Muscle of leg (tissue), 11 donors: ENCODE results near the gene KCNN3. TPM values are rescaled to one million over a fixed set of nuclear protein-coding genes. Genes with fewer than 3 reads are reported as not detected.
A peak's percentile ranks its signal among the peaks of the same experiment; 100 is the strongest.

Experiments used
- DNase-seq: peaks from one replicate; pipeline ENCODE4 v3.0.0; 2013
- H3K27ac ChIP-seq: one replicate; pipeline ENCODE4 v1.5.1; 2013; ENCODE audit warnings: mild to moderate bottlenecking, low read length, control low read depth
- H3K27me3 ChIP-seq: one replicate; pipeline ENCODE4 v1.6.1; 2013; ENCODE audit warnings: low read length; ENCODE audit not compliant: control insufficient read depth, insufficient read depth
- H3K36me3 ChIP-seq: one replicate; pipeline ENCODE4 v1.6.1; 2013; ENCODE audit warnings: low read length; ENCODE audit not compliant: control insufficient read depth, insufficient read depth
- H3K4me1 ChIP-seq: one replicate; pipeline ENCODE4 v1.6.1; 2013; ENCODE audit warnings: low read length; ENCODE audit not compliant: control insufficient read depth, insufficient read depth
- H3K4me3 ChIP-seq: one replicate; pipeline ENCODE4 v1.5.1; 2013; ENCODE audit warnings: low read length, control low read depth
- H3K9me3 ChIP-seq: replicated peaks from 2 replicates; pipeline ENCODE4 v1.6.1; 2013; ENCODE audit warnings: low read depth, low read length; ENCODE audit not compliant: control insufficient read depth
- WGBS: methylation state at CpG from one replicate; pipeline ENCODE4 v1.1.5; 2013; ENCODE audit warnings: missing lambda C conversion rate; ENCODE audit not compliant: insufficient coverage; 5-methylcytosine and 5-hydroxymethylcytosine counted together
- polyA plus RNA-seq, 8 donors: library from polyadenylated mRNA; unstranded; fragments of 120-200 nt; gene quantifications; one replicate each; pipeline versions ENCODE4 v1.2.1 to v1.2.3, GENCODE V29; 2013; ENCODE audit warnings: inconsistent platforms in 1 of 8, low replicate concordance in 1 of 8; ENCODE audit not compliant: insufficient read length in 8 of 8, insufficient read depth in 1 of 8
- total RNA-seq: library from RNA; stranded (reverse); fragments of 120-200 nt; gene quantifications from one replicate; pipeline ENCODE4 v1.2.4, GENCODE V29; 2013

Gene KCNN3
- total and polyA plus RNA-seq, 9 donors: 5.1 to 9.6 (median 7.5) TPM

GRCh38 chr1:154797175-154797574 is 72.9 kb downstream of the KCNN3 start:
- 85% methylated on average over 3 of the region's 6 CpGs for WGBS

GRCh38 chr1:154796303-154796892 is 73.7 kb downstream of the KCNN3 start:
- Histone ChIP-seq H3K4me1 (peaks cover 39% of the 10 kb centered on the region), H3K27me3 (no peaks in the 10 kb centered on the region), H3K27ac (peak overlapping the region; percentile 4), H3K4me3 (no peak overlapping the region), H3K9me3 (no peaks in the 10 kb centered on the region), H3K36me3 (no peaks in the 10 kb centered on the region)
- WGBS: 74% methylated on average over 11 of the region's 15 CpGs
- no peak for DNase-seq

More at GRCh38 chr1:154797175-154797574, 72.9 kb downstream of the KCNN3 start:
- Histone ChIP-seq H3K27me3 (no peaks in the 10 kb centered on the region), H3K27ac (no peak overlapping the region), H3K9me3 (no peaks in the 10 kb centered on the region), H3K36me3 (no peaks in the 10 kb centered on the region), H3K4me1 (peaks cover 39% of the 10 kb centered on the region), H3K4me3 (no peak overlapping the region)
- DNase-seq: no peak

- Histone ChIP-seq H3K27me3 (no peaks in the 10 kb centered on the region), H3K9me3 (no peaks in the 10 kb centered on the region), H3K27ac (no peak overlapping the region), H3K36me3 (no peaks in the 10 kb centered on the region), H3K4me3 (no peak overlapping the region), H3K4me1 (peaks cover 28% of the 10 kb centered on the region)
- 85% methylated on average over 2 of the region's 3 CpGs for WGBS
- no peak for DNase-seq
These were observed 75.5 kb downstream of the KCNN3 start for GRCh38 chr1:154794608-154795007.

- H3K27me3 ChIP-seq: no peaks in the 10 kb centered on the region
- no peak overlapping the region for H3K4me3 ChIP-seq
- H3K27ac ChIP-seq: no peak overlapping the region
- 76% methylated on average over 7 of the region's 7 CpGs for WGBS
- H3K4me1 ChIP-seq: peaks cover 25% of the 10 kb centered on the region
- no peak for DNase-seq
- no peaks in the 10 kb centered on the region for H3K9me3 ChIP-seq
- H3K36me3 ChIP-seq: no peaks in the 10 kb centered on the region
These were observed 76.4 kb downstream of the KCNN3 start for GRCh38 chr1:154793685-154794084.

GRCh38 chr1:154792899-154793298 is 77.2 kb downstream of the KCNN3 start:
- Histone ChIP-seq H3K4me3 (no peak overlapping the region), H3K36me3 (no peaks in the 10 kb centered on the region), H3K27ac (no peak overlapping the region), H3K27me3 (no peaks in the 10 kb centered on the region), H3K9me3 (no peaks in the 10 kb centered on the region), H3K4me1 (peaks cover 25% of the 10 kb centered on the region)
- no peak for DNase-seq
- 80% methylated on average over 1 of the region's 3 CpGs for whole genome bisulfite sequencing

GRCh38 chr1:154791292-154792166 is 78.6 kb downstream of the KCNN3 start:
- Histone ChIP-seq H3K27ac (no peak overlapping the region), H3K4me3 (no peak overlapping the region), H3K36me3 (no peaks in the 10 kb centered on the region), H3K4me1 (peaks cover 21% of the 10 kb centered on the region), H3K9me3 (no peaks in the 10 kb centered on the region), H3K27me3 (no peaks in the 10 kb centered on the region)
- no peak for DNase-seq
- WGBS: 49% methylated on average over 10 of the region's 13 CpGs

- no peaks in the 10 kb centered on the region for H3K36me3 ChIP-seq
- WGBS: 32% methylated on average over 9 of the region's 10 CpGs
- no peak for DNase-seq
- no peak overlapping the region for H3K4me3 ChIP-seq
- H3K9me3 ChIP-seq: no peaks in the 10 kb centered on the region
- H3K27ac ChIP-seq: no peak overlapping the region
- H3K27me3 ChIP-seq: no peaks in the 10 kb centered on the region
- H3K4me1 ChIP-seq: peaks cover 17% of the 10 kb centered on the region
These were observed 81.2 kb downstream of the KCNN3 start for GRCh38 chr1:154788886-154789285.

- no peak for DNase-seq
- Histone ChIP-seq H3K4me1 (peaks cover 17% of the 10 kb centered on the region), H3K36me3 (no peaks in the 10 kb centered on the region), H3K9me3 (no peaks in the 10 kb centered on the region), H3K27me3 (no peaks in the 10 kb centered on the region), H3K4me3 (no peak overlapping the region), H3K27ac (no peak overlapping the region)
- 79% methylated on average over 6 of the region's 12 CpGs for WGBS
These were observed 81.8 kb downstream of the KCNN3 start for GRCh38 chr1:154788110-154788870.

- no peak overlapping the region for H3K27ac ChIP-seq
- 89% methylated on average over 12 of the region's 14 CpGs for WGBS
- DNase-seq: no peak
These were observed 83.1 kb downstream of the KCNN3 start for GRCh38 chr1:154786804-154787570.

More at GRCh38 chr1:154786804-154787570, 83.1 kb downstream of the KCNN3 start:
- H3K36me3 ChIP-seq: no peaks in the 10 kb centered on the region
- H3K4me3 ChIP-seq: no peak overlapping the region
- H3K27me3 ChIP-seq: no peaks in the 10 kb centered on the region
- H3K4me1 ChIP-seq: peaks cover 15% of the 10 kb centered on the region
- H3K9me3 ChIP-seq: no peaks in the 10 kb centered on the region
